IPS-18c (cell line): ENCODE data around the gene OR5T3.
"Not testable (repeated sequence)": the region's sequence is repeated elsewhere in the genome, so short reads cannot be mapped to it uniquely, and the experiment has no call there.

Experiments used
- H3K4me3 ChIP-seq: 2 replicates; pipeline ENCODE4 v1.7.0; 2013; ENCODE audit warnings: low read depth, mild to moderate bottlenecking, low read length, moderate library complexity; ENCODE audit not compliant: insufficient read depth
- H3K9me3 ChIP-seq: one replicate; pipeline ENCODE4 v1.6.1; 2013; ENCODE audit warnings: mild to moderate bottlenecking, low read length, moderate library complexity; ENCODE audit not compliant: control insufficient read depth, insufficient read depth

The OR5T3 gene

GRCh38 chr11:56251954-56252353 lies at the start of gene OR5T3:
TSS of gene OR5T3 (plus strand) at chr11:56252254. CDS start at chr11:56252254, 0 bp downstream.
- no peak within 1 kb of the TSS for H3K4me3 ChIP-seq
- H3K9me3 ChIP-seq: no peaks in the 10 kb centered on the region

GRCh38 chr11:56207790-56208189 lies 44.3 kb upstream of the OR5T3 start:
- Histone ChIP-seq H3K4me3 (no peak overlapping the region), H3K9me3 (no peaks in the 10 kb centered on the region)

GRCh38 chr11:56214537-56214936 lies 37.5 kb upstream of the OR5T3 start:
- Histone ChIP-seq H3K9me3 (no peaks in the 10 kb centered on the region), H3K4me3 (no peak overlapping the region)

- H3K9me3 ChIP-seq, H3K4me3 ChIP-seq: not testable (repeated sequence)
Measured at GRCh38 chr11:56219735-56220134, 32.3 kb upstream of the OR5T3 start.

- Histone ChIP-seq H3K9me3 (no peaks in the 10 kb centered on the region), H3K4me3 (no peak within 1 kb of the TSS)
Measured at GRCh38 chr11:56234155-56234554, 17.9 kb upstream of the OR5T3 start, which contains the start of gene OR5T2. TSS of gene OR5T2 (minus strand) at chr11:56234255. CDS start at chr11:56233062, 1,193 bp downstream.

GRCh38 chr11:56271092-56271491 lies 19.0 kb downstream of the OR5T3 start:
- Histone ChIP-seq H3K9me3 (no peaks in the 10 kb centered on the region), H3K4me3 (no peak overlapping the region)

- H3K9me3 ChIP-seq: no peaks in the 10 kb centered on the region
- H3K4me3 ChIP-seq: no peak within 1 kb of the TSS
Measured at GRCh38 chr11:56273854-56274253, 21.8 kb downstream of the OR5T3 start, which contains the start of gene OR5T1. TSS of gene OR5T1 (plus strand) at chr11:56274154. CDS start at chr11:56275639, 1,485 bp downstream.

GRCh38 chr11:56292154-56292553 lies 40.1 kb downstream of the OR5T3 start, which contains the start of gene OR8H1:
TSS of gene OR8H1 (minus strand) at chr11:56292254. CDS start at chr11:56291062, 1,192 bp downstream.
- no peak within 1 kb of the TSS for H3K4me3 ChIP-seq
- H3K9me3 ChIP-seq: no peaks in the 10 kb centered on the region

- Histone ChIP-seq H3K4me3 (no peak overlapping the region), H3K9me3 (no peaks in the 10 kb centered on the region)
Measured at GRCh38 chr11:56296898-56297297, 44.8 kb downstream of the OR5T3 start.
